ENCODE data around the gene DUSP3. TPM values are rescaled to one million over a fixed set of nuclear protein-coding genes. Genes with fewer than 3 reads are reported as not detected.

The DUSP3 gene
- total RNA-seq, 2 donors from 2014 or later = 25.4 to 31.0 TPM

GRCh38 chr17:43717913-43718312 is 60.9 kb downstream of the DUSP3 start:
- Histone ChIP-seq H3K9me3 (ENCODE audit: control insufficient read depth, low read length) (no peaks in the 10 kb centered on the region), H3K36me3 (ENCODE audit: control insufficient read depth, insufficient read depth, low read length) (no peaks in the 10 kb centered on the region), H3K4me3 (ENCODE audit: low read length) (no peak overlapping the region), H3K27me3 (ENCODE audit: control insufficient read depth, insufficient read depth, low read length, poor library complexity, severe bottlenecking) (peaks cover 29% of the 10 kb centered on the region), H3K27ac (ENCODE audit: low read depth, low read length) (no peak overlapping the region), H3K9ac (ENCODE audit: extremely low read depth, low read length, poor library complexity, severe bottlenecking) (no peak overlapping the region), H3K4me1 (ENCODE audit: control insufficient read depth, insufficient read depth, low read length) (no peaks in the 10 kb centered on the region)
- TF ChIP-seq CTCF (conservative IDR thresholded peaks at IDR 0.05) = no peak
- no peaks in the 10 kb centered on the region for H3K36me3 Mint-ChIP-seq (ENCODE audit: low read depth)
- peaks cover 54% of the 10 kb centered on the region for H3K27me3 Mint-ChIP-seq (ENCODE audit: insufficient read depth)
- WGBS, 2 experiments (ENCODE audit: insufficient coverage in 1 of 2, insufficient read length in 1 of 2) = 73 to 82% methylated on average over 4 to 6 of the region's 6 CpGs
- DNase-seq = no peak
- peaks cover 17% of the 10 kb centered on the region for H3K4me1 Mint-ChIP-seq
- no peak overlapping the region for H3K27ac Mint-ChIP-seq
- no peak overlapping the region for H3K4me3 Mint-ChIP-seq
- H3K9me3 Mint-ChIP-seq = no peaks in the 10 kb centered on the region

Other genes with a start within 250 kb of the DUSP3 start
- 10 to 100 TPM; 51.1 to 83.0 TPM for gene ETV4, start 232.6 kb downstream of the DUSP3 start, total RNA-seq
- gene MEOX1, start 117.1 kb downstream of the DUSP3 start, total RNA-seq = not detected
- not detected for gene SOST, start 20.2 kb downstream of the DUSP3 start, total RNA-seq
- not detected for gene CFAP97D1, start 1.5 kb upstream of the DUSP3 start, total RNA-seq
- 1 to 10 TPM; 5.8 to 6.8 TPM for gene MPP3, start 54.2 kb upstream of the DUSP3 start, total RNA-seq
- not detected for gene CD300LG, start 68.2 kb upstream of the DUSP3 start, total RNA-seq
- 10 to 100 TPM; 16.2 to 18.3 TPM for gene MPP2, start 128.6 kb upstream of the DUSP3 start, total RNA-seq
- not detected for gene PPY, start 163.5 kb upstream of the DUSP3 start, total RNA-seq
- 1 to 10 TPM; 1.3 to 1.4 TPM for gene PYY, start 175.0 kb upstream of the DUSP3 start, total RNA-seq
- gene NAGS, start 225.6 kb upstream of the DUSP3 start, total RNA-seq = 1 to 10 TPM; 1.4 to 2.1 TPM
- gene TMEM101, start 236.0 kb upstream of the DUSP3 start, total RNA-seq = 10 to 100 TPM; 27.2 to 27.7 TPM

Data from endodermal cell (in vitro differentiated cells).